ENCODE measurements around the gene BEX1.
"Not testable (repeated sequence)": the region's sequence is repeated elsewhere in the genome, so short reads cannot be mapped to it uniquely, and the experiment has no call there.

The BEX1 gene

DNA sequence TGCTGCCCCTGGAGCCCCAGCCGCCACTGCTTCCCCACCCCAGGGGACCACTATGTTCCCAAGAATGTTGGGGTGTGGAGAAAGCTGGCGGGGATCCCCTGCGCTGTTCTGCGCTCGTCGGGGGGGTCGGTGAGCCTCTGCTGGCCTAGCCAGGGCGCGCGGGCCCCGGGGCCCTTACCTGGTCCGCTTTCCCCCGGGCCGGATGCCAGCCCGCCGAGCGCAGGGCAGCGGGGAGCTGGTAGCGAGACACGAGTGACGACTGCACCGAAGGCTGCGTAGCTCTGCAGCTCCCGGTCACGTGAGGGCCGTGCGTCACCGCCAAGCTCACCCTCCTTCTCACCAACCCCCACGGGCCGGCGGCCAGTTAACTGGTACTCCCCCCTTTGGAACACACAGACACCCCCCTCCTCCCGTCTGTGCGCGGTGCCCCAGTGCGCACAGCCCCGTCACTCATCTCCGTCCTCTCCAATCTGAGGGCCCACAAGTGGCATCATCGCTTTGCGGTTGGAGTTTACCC is at the start of gene BEX1:
Gene BEX1 (minus strand): TSS at position 254 of the 517 bp plus-strand sequence. CDS start 897 bp downstream, outside the sequence.
- DNase-seq = peak; percentile 0 to 19

DNA sequence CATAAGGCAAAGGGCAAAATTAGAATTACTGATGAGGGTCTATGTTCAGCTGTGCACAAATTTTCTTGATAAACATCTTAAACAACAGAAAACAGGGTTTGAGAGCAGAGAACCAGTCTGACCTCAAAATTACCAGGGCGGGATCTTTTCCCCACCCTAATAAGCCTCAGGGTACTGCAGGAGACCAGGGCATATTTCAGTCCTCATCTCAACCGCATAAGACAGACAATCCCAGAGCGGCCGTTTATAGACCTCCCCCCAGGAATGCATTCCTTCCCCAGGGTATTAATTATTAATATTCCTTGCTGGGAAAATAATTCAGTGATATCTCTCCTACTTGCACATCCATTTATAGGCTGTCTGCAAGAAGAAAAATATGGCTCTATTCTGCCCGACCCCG is 45.5 kb upstream of the BEX1 start:
- DNase-seq = not testable (repeated sequence)

GRCh38 chrX:103107836-103108235 is 43.9 kb upstream of the BEX1 start:
- DNase-seq = no peak

DNA sequence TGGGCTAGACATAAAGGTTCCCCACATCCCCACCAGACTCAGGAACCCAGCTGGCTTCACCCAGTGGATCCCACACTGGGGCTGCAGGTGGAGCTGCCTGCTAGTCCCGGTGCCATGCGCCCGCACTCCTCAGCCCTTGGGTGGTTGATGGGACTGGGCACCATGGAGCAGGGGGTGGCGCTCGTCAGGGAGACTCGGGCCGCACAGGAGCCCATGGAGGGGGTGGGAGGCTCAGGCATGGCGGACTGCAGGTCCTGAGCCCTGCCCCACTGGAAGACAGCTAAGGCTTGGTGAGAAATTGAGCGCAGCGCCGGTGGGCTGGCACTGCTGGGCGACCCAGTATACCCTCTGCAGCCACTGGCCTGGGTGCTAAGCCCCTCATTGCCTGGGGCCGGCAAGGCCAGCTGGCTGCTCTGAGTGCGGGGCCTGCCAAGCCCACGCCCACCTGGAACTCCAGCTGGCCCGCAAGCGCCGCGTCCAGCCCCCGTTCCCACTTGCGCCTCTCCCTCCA is 43.3 kb upstream of the BEX1 start:
- not testable (repeated sequence) for DNase-seq

DNA sequence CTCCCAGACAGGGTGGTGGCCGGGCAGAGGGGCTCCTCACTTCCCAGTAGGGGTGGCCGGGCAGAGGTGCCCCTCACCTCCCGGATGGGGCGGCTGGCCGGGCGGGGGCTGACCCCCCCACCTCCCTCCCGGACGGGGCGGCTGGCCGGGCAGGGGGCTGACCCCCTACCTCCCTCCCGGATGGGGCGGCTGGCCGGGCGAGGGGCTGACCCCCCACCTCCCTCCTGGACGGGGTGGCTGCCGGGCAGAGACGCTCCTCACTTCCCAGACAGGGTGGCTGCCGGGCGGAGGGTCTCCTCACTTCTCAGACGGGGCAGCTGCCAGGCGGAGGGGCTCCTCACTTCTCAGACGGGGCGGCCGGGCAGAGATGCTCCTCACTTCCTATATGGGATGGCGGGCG is 40.4 kb upstream of the BEX1 start:
- not testable (repeated sequence) for DNase-seq

DNA sequence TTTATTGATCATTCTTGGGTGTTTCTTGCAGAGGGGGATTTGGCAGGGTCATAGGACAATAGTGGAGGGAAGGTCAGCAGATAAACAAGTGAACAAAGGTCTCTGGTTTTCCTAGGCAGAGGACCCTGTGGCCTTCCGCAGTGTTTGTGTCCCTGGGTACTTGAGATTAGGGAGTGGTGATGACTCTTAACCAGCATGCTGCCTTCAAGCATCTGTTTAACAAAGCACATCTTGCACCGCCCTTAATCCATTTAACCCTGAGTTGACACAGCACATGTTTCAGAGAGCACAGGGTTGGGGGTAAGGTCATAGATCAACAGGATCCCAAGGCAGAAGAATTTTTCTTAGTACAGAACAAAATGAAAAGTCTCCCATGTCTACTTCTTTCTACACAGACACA is 39.9 kb upstream of the BEX1 start:
- DNase-seq = not testable (repeated sequence)

GRCh38 chrX:103101299-103102042 is 37.5 kb upstream of the BEX1 start:
- DNase-seq = no peak

- no peak for DNase-seq
Measured at GRCh38 chrX:103100484-103100883, 36.5 kb upstream of the BEX1 start.

DNA sequence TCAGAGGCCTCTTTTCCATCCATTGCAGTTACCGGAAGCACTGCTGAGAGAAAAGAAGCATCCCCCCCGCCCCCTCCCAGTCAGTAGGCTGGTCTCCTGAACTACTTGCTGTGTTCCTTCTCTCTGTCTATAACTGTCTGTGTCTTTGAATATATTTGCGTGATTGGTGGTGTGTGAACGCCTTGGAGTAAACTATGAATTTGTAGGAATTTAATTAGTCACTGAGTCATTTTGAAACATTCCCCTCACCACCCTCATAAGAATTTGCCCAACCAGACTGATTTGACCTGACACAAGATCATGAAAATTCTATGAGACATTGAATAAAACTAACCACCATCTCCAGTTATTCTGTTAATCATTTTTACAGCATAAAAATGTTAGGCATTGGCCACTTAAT is 35.7 kb upstream of the BEX1 start:
- no peak for DNase-seq

GRCh38 chrX:103098488-103098887 is 34.5 kb upstream of the BEX1 start:
- DNase-seq = no peak

DNA sequence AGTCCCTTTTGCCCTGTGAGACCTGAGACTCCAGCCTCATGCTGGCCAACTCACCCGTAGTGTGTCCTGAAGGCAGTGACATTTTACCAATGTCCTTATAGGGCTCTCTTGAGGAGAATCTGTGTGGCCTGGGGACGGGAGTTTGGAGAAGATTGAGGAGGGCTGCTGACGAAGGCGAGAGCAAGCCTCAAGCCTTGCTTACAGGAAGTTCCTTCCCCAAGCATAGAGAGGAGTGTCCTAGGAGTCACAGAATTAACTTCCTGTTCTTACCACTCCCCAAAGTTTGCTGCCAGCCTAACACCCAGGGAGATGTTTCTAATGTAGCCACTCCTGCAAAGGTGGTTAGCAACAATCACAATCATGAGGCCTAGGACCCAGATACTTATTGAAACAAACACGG is 29.0 kb upstream of the BEX1 start, which contains the start of gene NXF3:
Gene NXF3 (minus strand): TSS at position 202 of the 400 bp plus-strand sequence. CDS start 120 bp downstream, at position 82.
- DNase-seq = no peak

DNA sequence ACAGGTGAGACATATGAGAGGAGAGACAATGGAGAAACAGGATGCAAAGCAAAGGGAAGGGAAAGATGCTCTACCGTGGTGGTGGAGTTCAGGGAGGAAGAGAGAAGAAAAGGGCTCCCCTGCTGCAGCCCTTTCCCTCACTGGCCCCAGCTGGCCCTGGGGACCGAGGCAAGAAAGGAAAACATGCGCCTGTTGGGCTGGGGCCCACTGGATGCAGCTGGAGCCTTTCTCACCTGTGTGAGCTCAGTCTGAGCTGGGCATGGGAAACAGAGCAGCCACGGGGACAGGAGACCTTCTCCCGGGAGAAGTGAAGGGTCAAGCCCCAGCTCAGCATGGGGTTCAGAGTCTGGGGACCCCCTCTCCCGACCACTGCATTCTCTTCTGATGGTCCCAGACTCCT is 17.1 kb upstream of the BEX1 start:
- no peak for DNase-seq

GRCh38 chrX:103073467-103073866 is 9.5 kb upstream of the BEX1 start:
- DNase-seq = no peak

- DNase-seq = no peak
Measured at GRCh38 chrX:103066606-103067005, 2.6 kb upstream of the BEX1 start.

DNA sequence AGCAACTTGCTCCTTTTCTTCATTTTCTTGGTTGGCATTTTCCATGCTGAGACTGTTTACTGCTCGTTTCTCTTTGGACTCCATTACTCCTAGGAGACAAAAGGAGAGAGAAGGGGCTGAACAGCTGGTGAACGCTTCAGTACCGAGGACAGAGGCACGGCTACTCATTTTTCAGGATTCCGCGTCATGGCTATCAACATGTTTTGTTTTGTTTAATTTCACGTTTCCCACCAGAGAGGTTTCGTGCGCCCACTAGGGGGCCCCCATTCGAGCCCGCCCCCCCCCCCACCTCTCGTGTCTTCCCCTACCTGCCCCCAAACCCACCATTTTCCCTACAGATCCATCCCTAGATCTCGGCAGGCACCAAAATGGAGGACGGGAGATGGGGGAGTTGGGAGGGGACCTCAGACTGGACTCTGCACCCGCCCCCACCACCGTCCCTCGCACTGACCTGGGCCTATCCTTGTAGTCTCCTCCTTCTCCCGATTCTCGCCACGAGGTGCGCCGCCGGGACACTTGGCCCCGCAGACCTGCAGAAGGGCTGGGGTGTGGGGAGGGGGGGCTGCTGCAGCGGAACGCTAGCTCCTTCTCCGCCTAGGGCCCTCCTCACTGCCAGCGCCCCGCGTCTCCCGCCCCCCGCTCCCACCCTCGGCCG is 653 bp downstream of the BEX1 start:
- DNase-seq = no peak

DNA sequence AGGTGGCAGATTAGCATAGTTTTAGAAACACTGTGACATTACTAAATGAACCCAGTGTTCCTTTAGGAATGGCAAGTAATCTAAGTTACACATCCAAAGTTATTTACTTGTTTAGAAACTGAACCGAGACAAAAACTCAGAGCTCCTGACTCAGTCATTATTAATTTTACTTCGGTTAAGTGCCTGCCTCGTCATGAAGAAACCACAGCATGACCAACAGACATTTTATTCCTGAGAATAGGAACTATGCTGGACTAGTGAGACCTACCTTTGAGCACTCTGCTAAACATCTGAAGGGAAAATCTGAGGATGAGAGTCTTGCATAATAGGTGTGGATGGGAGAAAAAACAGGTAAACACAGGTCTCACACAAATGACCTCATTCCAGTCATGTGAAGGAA is 2.5 kb downstream of the BEX1 start:
- no peak for DNase-seq

DNA sequence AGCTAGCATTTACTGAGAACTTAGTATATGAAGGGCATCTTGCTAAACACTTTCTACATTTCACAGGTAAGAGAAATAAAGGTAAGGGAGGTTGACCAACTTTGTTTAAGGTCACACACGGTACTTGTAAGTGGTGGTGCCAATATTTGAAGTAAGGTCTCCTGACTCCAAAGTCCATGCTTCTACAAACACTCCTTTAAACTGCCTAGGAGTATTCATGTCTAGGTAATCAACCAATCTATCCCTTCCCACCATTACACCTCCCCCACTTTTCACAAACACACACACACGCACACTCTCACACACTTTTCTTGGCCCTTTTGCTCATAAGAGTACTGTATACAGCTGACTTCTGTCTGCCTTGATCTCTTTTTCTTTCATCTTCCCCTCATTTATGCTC is 7.1 kb downstream of the BEX1 start:
- DNase-seq = no peak

- DNase-seq = no peak
Measured at GRCh38 chrX:103052625-103053024, 11.3 kb downstream of the BEX1 start.

GRCh38 chrX:103051260-103051789 is 12.6 kb downstream of the BEX1 start:
- DNase-seq = no peak

GRCh38 chrX:103033371-103033770 is 30.6 kb downstream of the BEX1 start:
- not testable (repeated sequence) for DNase-seq

DNA sequence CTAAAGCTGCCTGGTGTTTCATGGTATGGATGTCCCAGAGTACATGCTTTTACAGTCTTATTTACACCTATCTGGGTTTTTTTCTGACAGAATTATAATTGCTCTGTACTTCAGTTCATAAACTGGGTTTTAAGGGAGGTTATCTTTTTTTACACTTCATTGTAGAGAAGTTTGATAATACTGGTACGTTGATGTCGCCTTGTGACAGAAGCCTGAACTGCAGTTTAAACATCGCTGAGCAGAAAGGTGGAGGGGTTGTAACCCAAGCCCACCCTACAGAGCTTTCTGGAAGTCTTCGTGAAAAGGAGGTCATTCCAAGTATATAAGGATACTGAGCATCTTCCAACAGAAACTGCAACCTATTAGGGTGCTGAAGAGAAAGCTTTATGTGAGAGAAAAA is 46.4 kb downstream of the BEX1 start:
- no peak for DNase-seq

GRCh38 chrX:103012945-103013344 is 51.0 kb downstream of the BEX1 start:
- no peak for DNase-seq

All from CD4-positive, alpha-beta T cell treated with Interleukin-4 for 1 hour (primary cell).